Stimulated activated CD4-positive, alpha-beta T cell treated with anti-CD3 and anti-CD28 coated beads, Interleukin-12 subunit alpha, Interleukin-12 subunit beta, amount 100 ng/mL, for 48 hours (primary cell): ENCODE data around the gene LIMK2.
"Not testable (repeated sequence)": the region's sequence is repeated elsewhere in the genome, so short reads cannot be mapped to it uniquely, and the experiment has no call there.

ENCODE experiments used
- DNase-seq, 3 donors: peaks; one replicate each; pipeline ENCODE4 v3.0.0-alpha.2; 2020; ENCODE audit warnings: low read depth in 2 of 3, low spot score in 1 of 3

LIMK2 gene

GRCh38 chr22:31241936-31242335, 29.8 kb downstream of the LIMK2 start:
- no peak for DNase-seq

GRCh38 chr22:31243339-31244045, 31.4 kb downstream of the LIMK2 start:
- DNase-seq: no peak

DNA sequence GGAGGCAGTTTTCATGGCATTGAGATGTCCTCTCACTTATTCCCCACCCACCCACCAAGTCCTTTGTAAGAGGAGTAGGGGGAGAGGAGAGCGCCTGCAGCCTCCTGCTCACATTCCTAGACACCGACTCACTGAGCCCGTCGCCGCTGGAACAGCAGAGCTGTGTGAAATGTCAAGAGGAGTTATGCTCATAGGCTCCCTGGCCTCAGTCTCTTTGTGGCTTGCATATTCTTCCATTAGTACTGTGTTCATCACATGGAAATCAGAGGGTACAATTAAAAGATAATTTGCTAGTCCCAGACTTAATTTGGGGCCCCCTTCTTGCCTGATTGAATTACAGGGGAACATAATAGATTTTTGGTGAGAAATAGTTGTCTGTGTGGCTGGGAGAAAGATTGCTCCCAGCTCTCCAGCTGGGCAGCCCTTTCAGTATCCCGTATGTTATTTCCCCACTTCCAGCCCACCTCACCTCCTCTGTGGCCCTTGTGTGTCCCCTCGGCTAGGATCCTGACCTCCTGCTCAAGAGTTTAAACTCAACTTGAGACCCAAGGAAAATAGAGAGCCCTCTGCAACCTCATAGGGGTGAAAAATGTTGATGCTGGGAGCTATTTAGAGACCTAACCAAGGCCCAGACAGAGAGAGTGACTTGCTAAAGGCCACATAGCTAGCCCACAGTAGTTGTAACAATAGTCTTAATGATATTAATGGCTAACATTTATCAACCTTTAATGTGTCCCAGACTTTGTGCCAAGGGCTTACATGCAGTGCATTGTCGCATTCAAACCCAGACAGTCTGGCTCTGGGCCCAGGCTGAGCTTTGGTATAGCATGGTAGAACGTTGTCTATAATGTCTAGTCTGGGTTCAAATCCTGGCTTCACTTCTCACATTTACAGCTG, 32.2 kb downstream of the LIMK2 start:
- no peak for DNase-seq

DNA sequence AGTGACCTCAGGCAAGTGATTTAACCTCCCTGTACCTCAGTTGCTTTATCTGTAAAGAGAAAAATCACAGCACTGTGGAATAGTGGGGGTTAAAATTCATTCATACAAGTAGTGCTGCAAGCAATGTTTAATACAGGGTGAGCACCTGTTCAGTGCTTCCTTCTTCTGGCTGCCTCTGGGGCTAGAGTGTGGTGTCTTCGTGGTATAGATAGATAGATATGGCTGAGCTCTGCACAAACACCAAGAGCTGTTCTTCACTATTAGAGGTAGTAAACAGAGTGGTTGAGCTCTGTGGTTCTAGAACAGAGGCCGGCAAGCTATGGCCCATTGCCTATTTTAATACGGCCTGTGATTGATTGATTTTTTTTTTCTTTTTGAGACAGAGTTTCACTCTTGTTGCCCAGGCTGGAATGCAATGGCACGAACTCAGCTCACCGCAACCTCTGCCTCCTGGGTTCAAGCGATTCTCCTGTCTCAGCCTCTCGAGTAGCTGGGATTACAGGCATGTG, 32.9 kb downstream of the LIMK2 start:
- no peak for DNase-seq

- not testable (repeated sequence) for DNase-seq
Observed at GRCh38 chr22:31245998-31246397, 33.9 kb downstream of the LIMK2 start.

- no peak for DNase-seq
Observed at GRCh38 chr22:31246687-31247086, 34.6 kb downstream of the LIMK2 start.

DNA sequence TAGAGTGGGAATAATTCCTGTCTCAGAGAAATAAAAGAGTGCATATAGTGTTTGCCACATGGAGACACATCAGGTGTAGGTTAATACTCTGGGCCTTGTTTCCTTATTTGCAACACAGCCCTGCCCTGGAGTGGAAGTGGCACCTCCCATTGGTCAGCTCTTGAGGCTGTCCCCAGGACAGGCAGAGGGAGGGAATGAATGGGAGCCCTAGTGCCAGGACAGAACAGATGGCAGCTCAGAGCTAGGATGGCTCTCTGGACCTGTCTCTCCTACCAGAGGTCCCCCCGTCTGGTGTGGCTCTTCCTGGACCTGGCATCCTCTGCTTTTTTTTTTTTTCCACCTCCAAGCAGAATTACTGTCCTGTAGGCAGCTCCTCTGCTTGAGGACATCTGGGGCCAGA, 35.6 kb downstream of the LIMK2 start:
- DNase-seq: no peak

- DNase-seq: peak; percentile 18 to 24 (median 20)
Observed at GRCh38 chr22:31248138-31248745, 36.1 kb downstream of the LIMK2 start.

DNA sequence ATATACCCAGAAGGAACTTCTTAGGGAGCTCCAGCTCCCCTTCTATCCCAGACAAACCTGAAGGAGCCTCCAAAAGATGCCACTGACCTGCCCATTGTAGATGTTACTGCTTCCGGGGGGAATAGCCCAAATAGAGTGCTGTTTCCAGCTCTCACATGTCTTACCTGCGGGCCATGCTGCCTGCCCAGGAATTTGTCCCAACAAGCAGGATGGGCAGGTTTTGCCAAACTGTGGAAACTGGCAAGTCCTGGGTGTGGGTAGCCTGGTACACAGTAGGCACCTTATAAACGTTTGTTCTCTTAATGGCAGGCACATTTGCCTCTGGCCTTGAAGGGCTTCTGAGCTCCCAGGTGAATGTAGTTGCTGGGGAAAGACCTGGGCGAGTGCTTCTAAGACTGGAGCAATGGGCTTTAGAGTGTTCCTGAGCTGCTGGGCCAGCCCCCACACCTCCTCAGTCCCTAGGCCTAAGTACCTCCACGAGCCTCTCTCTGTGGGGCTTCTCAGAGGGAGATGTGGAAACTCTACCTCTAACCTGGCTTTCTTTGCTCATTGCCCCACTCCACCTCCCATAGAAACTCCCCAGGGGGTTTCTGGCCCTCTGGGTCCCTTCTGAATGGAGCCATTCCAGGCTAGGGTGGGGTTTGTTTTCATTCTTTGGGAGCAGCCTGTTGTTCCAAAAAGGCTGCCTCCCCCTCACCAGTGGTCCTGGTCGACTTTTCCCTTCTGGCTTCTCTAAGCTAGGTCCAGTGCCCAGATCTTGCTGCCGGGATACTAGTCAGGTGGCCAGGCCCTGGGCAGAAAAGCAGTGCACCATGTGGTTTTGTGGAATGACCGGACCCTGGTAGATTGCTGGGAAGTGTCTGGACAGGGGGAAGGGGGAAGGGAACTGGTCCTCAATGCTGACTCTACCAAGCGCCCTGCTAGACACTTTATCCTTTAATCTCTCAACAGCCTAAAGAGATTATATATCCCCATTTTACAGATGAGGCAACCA, 37.2 kb downstream of the LIMK2 start:
- DNase-seq: no peak

GRCh38 chr22:31250740-31251600, 38.9 kb downstream of the LIMK2 start:
- no peak for DNase-seq

DNA sequence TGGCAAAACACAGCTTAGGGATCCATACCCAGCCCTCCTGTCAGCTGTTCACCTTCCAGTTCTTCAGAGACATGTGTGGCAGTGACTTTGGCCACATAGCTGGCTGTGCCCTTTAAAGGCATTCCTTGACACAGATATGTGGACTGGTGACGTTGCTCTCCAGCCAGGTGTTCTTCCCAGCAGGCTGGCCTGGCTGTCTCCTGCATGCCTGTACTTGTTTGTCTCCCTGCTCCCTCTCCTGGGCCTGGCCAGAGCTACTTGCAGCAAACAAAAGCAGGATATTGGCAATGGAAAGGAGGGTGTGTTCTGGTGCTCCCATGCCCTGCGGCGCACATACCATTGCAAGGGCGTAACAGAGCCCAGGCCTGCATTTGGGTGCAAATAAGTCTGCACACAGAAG, 41.9 kb downstream of the LIMK2 start:
- DNase-seq: no peak

- DNase-seq: no peak
Observed at GRCh38 chr22:31259798-31260473, 47.8 kb downstream of the LIMK2 start.

DNA sequence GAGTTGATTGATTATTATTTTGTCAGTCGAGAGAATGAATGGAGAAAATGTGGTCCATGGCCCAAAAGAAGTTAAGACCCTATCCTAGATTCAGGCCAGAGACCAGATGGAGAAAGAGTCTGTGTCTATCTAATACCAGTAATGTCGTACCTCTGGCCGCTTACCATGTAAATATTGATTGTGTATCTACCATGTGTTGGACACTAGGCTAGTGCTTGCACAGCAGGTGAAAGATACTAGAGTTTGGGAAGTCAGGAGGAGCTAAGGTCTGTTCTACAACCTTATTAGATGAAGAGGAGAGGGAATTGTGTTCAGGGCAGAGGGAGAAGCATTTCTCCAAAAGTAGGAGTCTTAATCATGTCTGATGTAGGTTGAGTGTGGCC, 48.4 kb downstream of the LIMK2 start:
- DNase-seq: no peak

GRCh38 chr22:31262312-31263133, 50.4 kb downstream of the LIMK2 start:
- no peak for DNase-seq

DNA sequence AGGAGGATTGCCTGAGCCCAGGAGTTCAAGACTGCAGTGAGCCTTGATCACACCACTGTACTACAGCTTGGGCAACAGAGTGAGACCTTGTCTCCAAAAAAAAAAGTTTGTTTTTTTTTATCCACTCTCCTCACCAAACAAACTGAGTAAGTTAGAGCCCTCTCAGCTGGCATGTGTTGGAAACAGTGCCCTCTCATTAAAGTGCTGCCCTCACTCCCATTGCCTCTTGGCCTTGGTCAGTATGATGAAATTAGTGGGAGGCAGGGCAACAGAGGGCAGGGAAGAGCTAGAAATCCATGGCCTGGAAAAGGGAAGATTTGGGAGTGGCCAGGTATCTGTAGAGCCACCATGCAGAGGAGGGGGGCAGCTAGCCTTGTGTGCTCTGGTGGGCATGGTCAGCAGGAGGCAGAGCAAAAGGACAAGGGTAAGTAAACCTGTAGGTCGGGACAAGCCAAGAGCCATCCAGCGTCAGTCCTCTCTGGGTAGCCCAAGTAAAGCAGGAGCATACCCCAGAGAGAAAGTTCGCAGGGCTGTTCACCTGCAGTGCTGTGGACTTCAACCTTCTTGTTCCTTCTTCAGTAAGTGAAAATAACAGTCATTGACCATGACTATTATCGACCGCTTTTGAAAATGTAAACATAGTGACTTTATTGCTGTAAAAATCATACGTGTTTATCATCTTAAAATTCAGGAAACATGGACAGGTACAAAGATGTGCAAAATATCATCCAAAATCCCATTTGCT, 52.0 kb downstream of the LIMK2 start:
- DNase-seq: no peak

DNA sequence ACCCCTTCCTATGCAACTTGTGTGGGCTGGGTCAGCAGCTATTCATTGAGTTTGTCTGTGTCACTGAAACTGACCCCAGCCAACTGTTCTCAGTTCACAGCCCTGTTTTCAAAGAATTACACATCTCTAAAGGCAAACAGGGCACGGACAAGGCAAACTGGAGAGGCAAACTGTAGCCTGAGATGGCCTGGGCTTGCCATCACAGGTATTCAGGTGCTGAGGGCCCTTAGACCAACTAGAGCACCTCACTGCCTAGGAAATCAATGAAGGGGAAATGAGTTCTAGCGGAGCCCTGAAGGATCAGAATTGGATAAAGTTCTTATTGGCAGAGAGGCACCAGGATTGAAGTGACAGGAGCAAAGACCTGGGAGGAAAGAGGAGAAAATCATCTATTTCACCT, 56.2 kb downstream of the LIMK2 start:
- DNase-seq: no peak

- no peak for DNase-seq
Observed at GRCh38 chr22:31269892-31270579, 57.9 kb downstream of the LIMK2 start.
